ENCODE measurements around the gene SERPIND1. TPM values are rescaled to one million over a fixed set of nuclear protein-coding genes. Genes with fewer than 3 reads are reported as not detected.
"Not testable (repeated sequence)": the region's sequence is repeated elsewhere in the genome, so short reads cannot be mapped to it uniquely, and the experiment has no call there.

The SERPIND1 gene
- total and polyA plus RNA-seq, 10 donors, result 0.03 to 0.14 (median 0.09) TPM; not detected in 6

GRCh38 chr22:20819471-20819870 is 45.6 kb downstream of the SERPIND1 start:
- no peak for TF ChIP-seq CTCF (IDR thresholded peaks at IDR 0.05 in 8 of 11, conservative IDR thresholded peaks at IDR 0.05 in 3 of 11)
- TF ChIP-seq POLR2A (IDR thresholded peaks at IDR 0.05), result no peak
- TF ChIP-seq POLR2AphosphoS5 (IDR thresholded peaks at IDR 0.05), result no peak
- WGBS, 5 donors, result 92 to 98% (median 98%) methylated on average over 9 of the region's 9 CpGs
- Histone ChIP-seq H3K36me3 (peaks cover 3 to 100% (median 77%) of the 10 kb centered on the region in 6 donors), H3K27ac (no peak overlapping the region), H3K9me3 (no peaks in the 10 kb centered on the region), H3K27me3 (replicated peaks in 1 of 7) (no peaks in the 10 kb centered on the region), H3K4me3 (no peak overlapping the region), H3K4me1 (no peaks in the 10 kb centered on the region)
- no peak for DNase-seq
- intact Hi-C loops (cut with DNase I; ENCODE audit: low total_unique reads), result no loop called here

GRCh38 chr22:20821717-20822239 is 47.9 kb downstream of the SERPIND1 start:
- DNase-seq; H3K4me3 ChIP-seq; H3K9me3 ChIP-seq; H3K27ac ChIP-seq; H3K27me3 ChIP-seq (replicated peaks in 1 of 7); H3K4me1 ChIP-seq; intact Hi-C loops (cut with DNase I; ENCODE audit: low total_unique reads): not testable (repeated sequence)
- 91 to 99% (median 96%) methylated on average over 8 of the region's 8 CpGs for WGBS, 5 donors
- peaks cover 3 to 100% (median 69%) of the 10 kb centered on the region in 6 donors for H3K36me3 ChIP-seq

- Histone ChIP-seq H3K27me3 (replicated peaks in 1 of 7) (no peaks in the 10 kb centered on the region), H3K36me3 (peaks cover 3 to 100% (median 64%) of the 10 kb centered on the region in 6 donors), H3K27ac (no peak overlapping the region), H3K9me3 (no peaks in the 10 kb centered on the region), H3K4me3 (no peak overlapping the region), H3K4me1 (no peaks in the 10 kb centered on the region)
- intact Hi-C loops (cut with DNase I; ENCODE audit: low total_unique reads), result no loop called here
- 96 to 99% (median 96%) methylated on average over 5 of the region's 5 CpGs for WGBS, 5 donors
- no peak for DNase-seq
- TF ChIP-seq POLR2A (IDR thresholded peaks at IDR 0.05), result no peak
- no peak for TF ChIP-seq CTCF (IDR thresholded peaks at IDR 0.05 in 8 of 11, conservative IDR thresholded peaks at IDR 0.05 in 3 of 11)
- TF ChIP-seq POLR2AphosphoS5 (IDR thresholded peaks at IDR 0.05), result no peak
Measured at GRCh38 chr22:20822240-20822639, 48.3 kb downstream of the SERPIND1 start.

- no peak for DNase-seq
- intact Hi-C loops (cut with DNase I; ENCODE audit: low total_unique reads), result no loop called here
- 98 to 100% (median 100%) methylated on average over 1 of the region's 1 CpG for WGBS, 5 donors
- H3K27me3 ChIP-seq (replicated peaks in 1 of 7), result no peaks in the 10 kb centered on the region
- H3K4me1 ChIP-seq, result no peaks in the 10 kb centered on the region
- no peak overlapping the region for H3K4me3 ChIP-seq
- TF ChIP-seq CTCF (IDR thresholded peaks at IDR 0.05 in 8 of 11, conservative IDR thresholded peaks at IDR 0.05 in 3 of 11) (no peak), POLR2AphosphoS5 (IDR thresholded peaks at IDR 0.05) (no peak), POLR2A (IDR thresholded peaks at IDR 0.05) (no peak)
- H3K27ac ChIP-seq, result no peak overlapping the region
- H3K36me3 ChIP-seq, result peaks cover 3 to 100% (median 56%) of the 10 kb centered on the region in 6 donors
- H3K9me3 ChIP-seq, result no peaks in the 10 kb centered on the region
Measured at GRCh38 chr22:20823264-20823663, 49.4 kb downstream of the SERPIND1 start.

- H3K9me3 ChIP-seq; H3K27me3 ChIP-seq (replicated peaks in 1 of 7); H3K4me3 ChIP-seq; H3K27ac ChIP-seq; H3K4me1 ChIP-seq; intact Hi-C loops (cut with DNase I; ENCODE audit: low total_unique reads); DNase-seq: not testable (repeated sequence)
- peaks cover 0 to 100% (median 48%) of the 10 kb centered on the region in 6 donors for H3K36me3 ChIP-seq
- 96 to 99% (median 97%) methylated on average over 4 of the region's 4 CpGs for WGBS, 5 donors
Measured at GRCh38 chr22:20825216-20825615, 51.3 kb downstream of the SERPIND1 start.
